ENCODE results near the gene PRKAR2B.
"Not testable (repeated sequence)": the region's sequence is repeated elsewhere in the genome, so short reads cannot be mapped to it uniquely, and the experiment has no call there.

The PRKAR2B gene

GRCh38 chr7:107046491-107047259, 2.2 kb downstream of the PRKAR2B start:
- ChIA-PET POLR2A (no interaction called here), CTCF (no interaction called here)
- no peak for TF ChIP-seq CTCF (IDR thresholded peaks at IDR 0.05; ENCODE audit: control extremely low read depth, extremely low read depth, low read depth, missing control alignments)
- DNase-seq (ENCODE audit: extremely low spot score): no peak

GRCh38 chr7:107047902-107048782, 3.6 kb downstream of the PRKAR2B start:
- POLR2A ChIA-PET: interaction anchor here (0.5 kb wide), 1 partner anchor 40 kb away, joined by 4 read pairs; no protein-coding TSS in a partner anchor
- no peak for TF ChIP-seq CTCF (IDR thresholded peaks at IDR 0.05; ENCODE audit: control extremely low read depth, extremely low read depth, low read depth, missing control alignments)
- DNase-seq (ENCODE audit: extremely low spot score): no peak
- CTCF ChIA-PET: interaction anchor here (1.2 to 2.0 kb wide), 2 partner anchors 10 to 15 kb away, joined by 3 to 5 read pairs; no protein-coding TSS in a partner anchor

GRCh38 chr7:107048783-107049418, 4.4 kb downstream of the PRKAR2B start:
- TF ChIP-seq CTCF (IDR thresholded peaks at IDR 0.05; ENCODE audit: control extremely low read depth, extremely low read depth, low read depth, missing control alignments): no peak
- no peak for DNase-seq (ENCODE audit: extremely low spot score)
- ChIA-PET CTCF (interaction anchor here (1.2 to 2.0 kb wide), 2 partner anchors 9 to 14 kb away, joined by 3 to 5 read pairs; no protein-coding TSS in a partner anchor), POLR2A (no interaction called here)

- CTCF ChIA-PET: no interaction called here
- TF ChIP-seq CTCF (IDR thresholded peaks at IDR 0.05; ENCODE audit: control extremely low read depth, extremely low read depth, low read depth, missing control alignments): no peak
These were observed 5.0 kb downstream of the PRKAR2B start for GRCh38 chr7:107049480-107049879.

GRCh38 chr7:107049971-107050532, 5.5 kb downstream of the PRKAR2B start:
- ChIA-PET POLR2A (no interaction called here), CTCF (no interaction called here)
- no peak for DNase-seq (ENCODE audit: extremely low spot score)
- TF ChIP-seq CTCF (IDR thresholded peaks at IDR 0.05; ENCODE audit: control extremely low read depth, extremely low read depth, low read depth, missing control alignments): no peak

More at GRCh38 chr7:107049480-107049879, 5.0 kb downstream of the PRKAR2B start:
- DNase-seq (ENCODE audit: extremely low spot score): no peak
- POLR2A ChIA-PET: no interaction called here

- DNase-seq (ENCODE audit: extremely low spot score): no peak
- ChIA-PET CTCF (no interaction called here), POLR2A (no interaction called here)
- no peak for TF ChIP-seq CTCF (IDR thresholded peaks at IDR 0.05; ENCODE audit: control extremely low read depth, extremely low read depth, low read depth, missing control alignments)
These were observed 6.9 kb downstream of the PRKAR2B start for GRCh38 chr7:107051376-107051775.

GRCh38 chr7:107054965-107055364, 10.5 kb downstream of the PRKAR2B start:
- POLR2A ChIA-PET; CTCF ChIA-PET; DNase-seq (ENCODE audit: extremely low spot score): not testable (repeated sequence)

GRCh38 chr7:107056058-107056457, 11.6 kb downstream of the PRKAR2B start:
- DNase-seq (ENCODE audit: extremely low spot score); CTCF ChIA-PET; POLR2A ChIA-PET: not testable (repeated sequence)

All from GM10248 (cell line).